ENCODE results near the gene IFI6.
"Not testable (repeated sequence)": the region's sequence is repeated elsewhere in the genome, so short reads cannot be mapped to it uniquely, and the experiment has no call there.

The IFI6 gene

GRCh38 chr1:27632387-27633297 is 39.4 kb downstream of the IFI6 start:
- no peak for DNase-seq

- no peak for DNase-seq
Measured at GRCh38 chr1:27630859-27631491, 41.0 kb downstream of the IFI6 start.

- no peak for DNase-seq
Measured at GRCh38 chr1:27628712-27629111, 43.3 kb downstream of the IFI6 start.

- DNase-seq: not testable (repeated sequence)
Measured at GRCh38 chr1:27627733-27628132, 44.3 kb downstream of the IFI6 start.

GRCh38 chr1:27627061-27627460 is 44.9 kb downstream of the IFI6 start:
- no peak for DNase-seq

GRCh38 chr1:27626031-27626935 is 45.7 kb downstream of the IFI6 start:
- no peak for DNase-seq

GRCh38 chr1:27624467-27625178 is 47.4 kb downstream of the IFI6 start:
- DNase-seq: peak in 13 of 56 donors; percentile 11 to 42 (median 21)

- DNase-seq: no peak
Measured at GRCh38 chr1:27623327-27624212, 48.4 kb downstream of the IFI6 start.

GRCh38 chr1:27622828-27623227 is 49.2 kb downstream of the IFI6 start:
- DNase-seq: no peak

- no peak for DNase-seq
Measured at GRCh38 chr1:27621051-27621920, 50.7 kb downstream of the IFI6 start.

- not testable (repeated sequence) for DNase-seq
Measured at GRCh38 chr1:27619782-27620438, 52.1 kb downstream of the IFI6 start.

GRCh38 chr1:27618341-27619082 is 53.5 kb downstream of the IFI6 start:
- DNase-seq: no peak

- no peak for DNase-seq
Measured at GRCh38 chr1:27617420-27617819, 54.6 kb downstream of the IFI6 start.

GRCh38 chr1:27616441-27616840 is 55.6 kb downstream of the IFI6 start:
- DNase-seq: no peak
